Aorta (tissue), 5 donors: Measurements from ENCODE around the gene IFNL4. TPM values are rescaled to one million over a fixed set of nuclear protein-coding genes. Genes with fewer than 3 reads are reported as not detected.
A peak's percentile ranks its signal among the peaks of the same experiment; 100 is the strongest.

Source experiments
- ATAC-seq: fragments of 200-7000 bp; cut with Tn5 transposase; one replicate; pipeline ENCODE4 v1.9.1; 2022; ENCODE audit warnings: moderate library complexity; ENCODE audit not compliant: low FRiP score
- DNase-seq, 2 donors: peaks; one replicate each; pipeline ENCODE4 v3.0.0-alpha.2; 2020
- H3K27ac ChIP-seq, 2 donors: one replicate each; pipeline ENCODE4 v1.5.1; 2013; ENCODE audit warnings: low read length in 2 of 2, mild to moderate bottlenecking in 2 of 2, moderate library complexity in 2 of 2, control low read depth in 1 of 2, inconsistent platforms in 1 of 2, low read depth in 1 of 2
- H3K27me3 ChIP-seq, 2 donors: one replicate each; pipeline ENCODE4 v1.6.1; 2013; ENCODE audit warnings: control low read depth in 1 of 2, low read length in 1 of 2, mild to moderate bottlenecking in 1 of 2, moderate library complexity in 1 of 2; ENCODE audit not compliant: insufficient read depth in 2 of 2, control insufficient read depth in 1 of 2
- H3K36me3 ChIP-seq, 2 donors: one replicate each; pipeline ENCODE4 v1.6.1; 2013; ENCODE audit warnings: control low read depth in 1 of 2, low read length in 1 of 2, mild to moderate bottlenecking in 1 of 2; ENCODE audit not compliant: insufficient read depth in 2 of 2, control insufficient read depth in 1 of 2
- H3K4me1 ChIP-seq, 2 donors: one replicate each; pipeline ENCODE4 v1.6.1; 2013; ENCODE audit warnings: low read length in 2 of 2, control low read depth in 1 of 2, mild to moderate bottlenecking in 1 of 2, moderate library complexity in 1 of 2; ENCODE audit not compliant: insufficient read depth in 2 of 2, control insufficient read depth in 1 of 2
- H3K4me3 ChIP-seq, 2 donors: one replicate each; pipeline ENCODE4 v1.5.1; 2013; ENCODE audit warnings: low read length in 2 of 2, control low read depth in 1 of 2, mild to moderate bottlenecking in 1 of 2
- H3K9me3 ChIP-seq: one replicate; pipeline ENCODE4 v1.6.1; 2013; ENCODE audit warnings: mild to moderate bottlenecking, low read length; ENCODE audit not compliant: control insufficient read depth
- WGBS, 2 donors: extraction: QIAGEN DNeasy Blood & Tissue Kit; methylation state at CpG; one replicate each; pipeline ENCODE4 v1.1.7; 2013; 5-methylcytosine and 5-hydroxymethylcytosine counted together
- intact Hi-C, 2 donors: fragments of 100-400 bp; cut with DNase I; formaldehyde crosslinking; loops; one replicate each; pipeline versions ENCODE4 v1.14.2 to v1.15.0; 2022
- polyA plus RNA-seq, 2 donors: library from polyadenylated mRNA; stranded (reverse); fragments of 200-250 nt; gene quantifications; one replicate each; pipeline ENCODE4 v1.2.3, GENCODE V29; 2013
- total RNA-seq, 2 donors: library from RNA; stranded (reverse); fragmentation: NEBNext Ultra II Directional; extraction: Animal tissue kit (Norgen Biotek cat#: 25700); gene quantifications; one replicate each; pipeline ENCODE4 v1.2.1, GENCODE V29; 2021
- donor health status: healthy with polysubstance abuse.
- donor health status: Bipolar disorder and iron deficiency.
- donor health status: DM: no; HTN: no; CAD: no.
- donor health status: DM: no; HTN: no; CAD: no.
- donor health status: DM: yes; HTN: yes; CAD: no.

IFNL4 gene
- total and polyA plus RNA-seq, 4 donors: not detected

- no peak for DNase-seq
- intact Hi-C loops: no loop called here
- no peaks in the 10 kb centered on the region for H3K9me3 ChIP-seq
- no peak within 1 kb of the TSS for H3K27ac ChIP-seq
- no peak for ATAC-seq
- H3K36me3 ChIP-seq: no peaks in the 10 kb centered on the region
- no peaks in the 10 kb centered on the region for H3K4me1 ChIP-seq
- 23 to 25% methylated on average over 39 to 57 of the region's 57 CpGs for WGBS, 2 donors
- H3K4me3 ChIP-seq: no peak within 1 kb of the TSS
- H3K27me3 ChIP-seq: no peaks in the 10 kb centered on the region
Measured at GRCh38 chr19:39203372-39204341, 45.0 kb downstream of the IFNL4 start, which contains the start of gene SYCN. SYCN (minus strand) TSS chr19:39204263; CDS start chr19:39204254, 9 bp downstream.

- intact Hi-C loops: no loop called here
- Histone ChIP-seq H3K4me3 (no peak overlapping the region), H3K9me3 (no peaks in the 10 kb centered on the region), H3K27ac (no peak overlapping the region), H3K27me3 (no peaks in the 10 kb centered on the region), H3K4me1 (no peaks in the 10 kb centered on the region), H3K36me3 (no peaks in the 10 kb centered on the region)
- DNase-seq: no peak
- 93 to 100% methylated on average over 1 of the region's 1 CpG for WGBS, 2 donors
- no peak for ATAC-seq
Measured at GRCh38 chr19:39202998-39203355, 45.7 kb downstream of the IFNL4 start.

- WGBS, 2 donors: 81 to 86% methylated on average over 3 of the region's 3 CpGs
- H3K27me3 ChIP-seq: no peaks in the 10 kb centered on the region
Measured at GRCh38 chr19:39200803-39201115, 47.9 kb downstream of the IFNL4 start.

GRCh38 chr19:39200066-39200802 is 48.4 kb downstream of the IFNL4 start:
- Histone ChIP-seq H3K4me1 (no peaks in the 10 kb centered on the region), H3K27me3 (no peaks in the 10 kb centered on the region), H3K9me3 (no peaks in the 10 kb centered on the region), H3K36me3 (no peaks in the 10 kb centered on the region), H3K27ac (no peak overlapping the region), H3K4me3 (no peak overlapping the region)
- intact Hi-C loops: no loop called here
- ATAC-seq: no peak
- 85 to 88% methylated on average over 30 to 32 of the region's 32 CpGs for WGBS, 2 donors
- DNase-seq: no peak

More at GRCh38 chr19:39200803-39201115, 47.9 kb downstream of the IFNL4 start:
- no peak for DNase-seq
- Histone ChIP-seq H3K36me3 (no peaks in the 10 kb centered on the region), H3K9me3 (no peaks in the 10 kb centered on the region), H3K4me1 (no peaks in the 10 kb centered on the region), H3K27ac (no peak overlapping the region), H3K4me3 (no peak overlapping the region)
- no peak for ATAC-seq
- intact Hi-C loops: no loop called here

GRCh38 chr19:39199025-39199424 is 49.6 kb downstream of the IFNL4 start:
- H3K27ac ChIP-seq: no peak overlapping the region
- intact Hi-C loops: no loop called here
- WGBS, 2 donors: 25 to 27% methylated on average over 11 of the region's 11 CpGs
- H3K9me3 ChIP-seq: no peaks in the 10 kb centered on the region
- no peak overlapping the region for H3K4me3 ChIP-seq
- ATAC-seq (peak; percentile 43), DNase-seq (no peak)
- no peaks in the 10 kb centered on the region for H3K27me3 ChIP-seq
- H3K4me1 ChIP-seq: no peaks in the 10 kb centered on the region
- H3K36me3 ChIP-seq: no peaks in the 10 kb centered on the region

GRCh38 chr19:39197808-39198207 is 50.8 kb downstream of the IFNL4 start:
- Histone ChIP-seq H3K4me1 (no peaks in the 10 kb centered on the region), H3K27ac (no peak overlapping the region), H3K4me3 (no peak overlapping the region), H3K9me3 (no peaks in the 10 kb centered on the region), H3K36me3 (no peaks in the 10 kb centered on the region), H3K27me3 (no peaks in the 10 kb centered on the region)
- intact Hi-C loops: no loop called here
- WGBS, 2 donors: 40 to 57% methylated on average over 5 of the region's 5 CpGs
- no peak for ATAC-seq
- DNase-seq: no peak

GRCh38 chr19:39196860-39197562 is 51.6 kb downstream of the IFNL4 start, which contains the start of gene NCCRP1:
NCCRP1 (plus strand) TSS chr19:39196964; CDS start chr19:39196983, 19 bp downstream.
- Histone ChIP-seq H3K4me3 (no peak within 1 kb of the TSS), H3K36me3 (no peaks in the 10 kb centered on the region), H3K27ac (no peak within 1 kb of the TSS), H3K27me3 (no peaks in the 10 kb centered on the region), H3K9me3 (no peaks in the 10 kb centered on the region), H3K4me1 (no peaks in the 10 kb centered on the region)
- WGBS, 2 donors: 2% methylated on average over 34 to 51 of the region's 51 CpGs
- DNase-seq (no peak), ATAC-seq (no peak)
- intact Hi-C loops: no loop called here

GRCh38 chr19:39196320-39196719 is 52.3 kb downstream of the IFNL4 start:
- Histone ChIP-seq H3K36me3 (no peaks in the 10 kb centered on the region), H3K27ac (no peak overlapping the region), H3K9me3 (no peaks in the 10 kb centered on the region), H3K4me3 (no peak overlapping the region), H3K4me1 (no peaks in the 10 kb centered on the region), H3K27me3 (no peaks in the 10 kb centered on the region)
- ATAC-seq (no peak), DNase-seq (no peak)
- WGBS, 2 donors: 9 to 11% methylated on average over 7 of the region's 7 CpGs
- intact Hi-C loops: no loop called here
